Adrenal gland (tissue), 5 donors: Measurements from ENCODE around the gene TBC1D21.

Experiments
- CTCF ChIP-seq, 6 experiments: fragments of 450-650 bp in 4 of 6; fragments of 200-600 bp in 2 of 6; sonication (generic) in 1 of 6; IDR thresholded peaks; 1 replicate in 5 of 6; 2 replicates in 1 of 6; pipeline versions ENCODE4 v1.5.1 to v1.8.0; 2016 to 2021; ENCODE audit warnings: antibody characterized with exemption in 6 of 6, mild to moderate bottlenecking in 2 of 6, moderate library complexity in 1 of 6
- POLR2A ChIP-seq, 2 donors: fragments of 450-650 bp; IDR thresholded peaks; one replicate each; pipeline ENCODE4 v1.6.1; 2017; ENCODE audit warnings: antibody characterized with exemption in 2 of 2, mild to moderate bottlenecking in 2 of 2, moderate library complexity in 1 of 2
- donor health status: DM: no; HTN: no; CAD: no.

DNA sequence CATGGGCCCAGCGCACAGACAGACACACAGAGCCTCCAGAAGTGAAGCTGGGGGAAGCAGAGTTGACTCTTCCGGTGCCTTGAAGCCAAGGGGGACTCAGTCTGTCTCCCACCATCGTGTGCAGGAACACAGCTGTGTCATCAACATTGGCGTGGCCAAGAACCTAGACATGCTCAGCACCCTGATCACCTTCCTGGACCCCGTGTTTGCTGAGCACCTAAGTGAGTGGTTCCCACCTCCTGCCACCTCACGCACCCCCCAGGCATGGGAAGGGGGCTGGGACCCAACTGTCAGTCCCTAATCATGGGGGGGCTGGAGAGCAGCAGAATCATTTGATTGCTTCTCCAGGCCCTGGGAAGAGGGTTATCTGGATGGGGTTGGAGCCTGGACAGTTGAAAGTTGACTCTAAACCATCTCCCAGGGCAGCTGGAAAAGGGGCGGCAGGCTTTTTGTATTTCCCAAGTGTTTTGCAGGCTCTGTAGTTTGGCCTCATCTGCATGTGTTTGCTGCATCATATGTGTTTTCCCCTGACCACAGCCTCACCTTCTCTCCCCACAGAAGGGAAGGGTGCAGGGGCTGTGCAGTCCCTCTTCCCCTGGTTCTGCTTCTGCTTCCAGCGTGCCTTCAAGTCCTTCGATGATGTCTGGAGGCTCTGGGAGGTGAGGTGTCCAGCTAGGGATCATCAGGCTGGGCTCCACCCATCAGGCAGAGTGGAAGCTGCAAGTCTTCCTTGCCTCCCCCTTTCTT, 12.8 kb downstream of the TBC1D21 start:
- no peak for TF ChIP-seq CTCF (IDR thresholded peaks at IDR 0.05)
- no peak for TF ChIP-seq POLR2A (IDR thresholded peaks at IDR 0.05)
